22Rv1 (cell line): ENCODE data around the gene C2orf49.

Experiments
- ZFX ChIP-seq: fragments of 450-650 bp; IDR thresholded peaks from 2 replicates; pipeline ENCODE4 v1.6.1; 2017; ENCODE audit warnings: antibody characterized with exemption, borderline replicate concordance
- TF ChIP-seq, protein P1 (sequence below): fragments of 450-650 bp; IDR thresholded peaks from 2 replicates; pipeline ENCODE4 v1.5.1; 2017; ENCODE audit warnings: mild to moderate bottlenecking

DNA sequence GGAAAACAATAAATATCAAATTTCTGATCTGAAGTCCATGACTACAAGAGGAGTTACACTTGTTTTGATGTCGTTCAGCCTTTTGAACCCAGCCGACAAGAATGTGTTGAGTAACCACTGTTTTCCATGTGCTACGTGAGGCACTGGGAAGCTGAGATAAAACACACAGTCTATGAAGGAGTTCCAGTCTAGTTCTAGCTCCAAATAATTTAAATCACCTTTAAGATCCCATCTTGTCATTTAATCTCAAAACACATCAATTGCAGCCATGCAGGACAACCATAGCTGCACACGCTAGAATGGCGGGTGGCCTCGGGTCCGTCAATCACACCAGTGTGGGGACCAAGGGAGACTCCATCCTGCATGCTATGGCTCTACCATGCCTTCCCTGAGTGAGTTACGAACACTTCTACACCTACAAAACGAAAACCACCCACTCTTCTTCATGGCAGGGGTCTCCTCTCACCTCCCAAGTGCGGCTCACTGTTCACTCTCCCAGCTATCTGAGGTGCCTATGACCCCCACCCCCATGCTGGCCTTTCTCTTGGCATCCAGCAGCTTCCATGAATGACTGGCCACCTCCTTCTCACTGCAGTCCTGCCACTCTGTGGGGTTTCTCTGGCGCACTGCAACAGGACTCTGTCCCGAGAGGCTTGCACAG is 57.7 kb downstream of the C2orf49 start:
- TF ChIP-seq, protein P1, sequence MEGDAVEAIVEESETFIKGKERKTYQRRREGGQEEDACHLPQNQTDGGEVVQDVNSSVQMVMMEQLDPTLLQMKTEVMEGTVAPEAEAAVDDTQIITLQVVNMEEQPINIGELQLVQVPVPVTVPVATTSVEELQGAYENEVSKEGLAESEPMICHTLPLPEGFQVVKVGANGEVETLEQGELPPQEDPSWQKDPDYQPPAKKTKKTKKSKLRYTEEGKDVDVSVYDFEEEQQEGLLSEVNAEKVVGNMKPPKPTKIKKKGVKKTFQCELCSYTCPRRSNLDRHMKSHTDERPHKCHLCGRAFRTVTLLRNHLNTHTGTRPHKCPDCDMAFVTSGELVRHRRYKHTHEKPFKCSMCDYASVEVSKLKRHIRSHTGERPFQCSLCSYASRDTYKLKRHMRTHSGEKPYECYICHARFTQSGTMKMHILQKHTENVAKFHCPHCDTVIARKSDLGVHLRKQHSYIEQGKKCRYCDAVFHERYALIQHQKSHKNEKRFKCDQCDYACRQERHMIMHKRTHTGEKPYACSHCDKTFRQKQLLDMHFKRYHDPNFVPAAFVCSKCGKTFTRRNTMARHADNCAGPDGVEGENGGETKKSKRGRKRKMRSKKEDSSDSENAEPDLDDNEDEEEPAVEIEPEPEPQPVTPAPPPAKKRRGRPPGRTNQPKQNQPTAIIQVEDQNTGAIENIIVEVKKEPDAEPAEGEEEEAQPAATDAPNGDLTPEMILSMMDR: no peak
- TF ChIP-seq ZFX: no peak
